Smooth muscle cell (in vitro differentiated cells): ENCODE data around the gene PAPOLA. TPM values are rescaled to one million over a fixed set of nuclear protein-coding genes. Genes with fewer than 3 reads are reported as not detected.
A peak's percentile ranks its signal among the peaks of the same experiment; 100 is the strongest.

Experiments
- DNase-seq: peaks from one replicate; lab custom pipeline; 2025; ENCODE audit not compliant: unreplicated experiment; lab: John Stamatoyannopoulos, UW
- H2AFZ ChIP-seq: fragments of 200-600 bp; sonication (generic); 2 replicates; pipeline ENCODE4 v1.6.0; 2016; ENCODE audit warnings: antibody characterized with exemption, low read depth, mild to moderate bottlenecking
- H3F3A ChIP-seq: fragments of 200-600 bp; sonication (generic); 2 replicates; pipeline ENCODE4 v1.6.0; 2017; ENCODE audit warnings: antibody characterized with exemption, low read depth
- H3K27ac ChIP-seq: fragments of 200-600 bp; sonication (generic); 2 replicates; pipeline ENCODE4 v1.5.1; 2016; ENCODE audit warnings: low read depth, mild to moderate bottlenecking
- H3K27me3 ChIP-seq: fragments of 200-600 bp; sonication (generic); 2 replicates; pipeline ENCODE4 v1.6.1; 2016; ENCODE audit warnings: low read depth, mild to moderate bottlenecking
- H3K36me3 ChIP-seq: fragments of 200-600 bp; sonication (generic); 2 replicates; pipeline ENCODE4 v1.5.1; 2016; ENCODE audit warnings: low read depth
- H3K4me1 ChIP-seq: fragments of 200-600 bp; sonication (generic); 2 replicates; pipeline ENCODE4 v1.5.1; 2016; ENCODE audit warnings: low read depth
- H3K4me2 ChIP-seq: fragments of 200-600 bp; sonication (generic); 2 replicates; pipeline ENCODE4 v1.6.0; 2016; ENCODE audit warnings: mild to moderate bottlenecking
- H3K4me3 ChIP-seq: fragments of 200-600 bp; sonication (generic); 2 replicates; pipeline ENCODE4 v1.5.1; 2016; ENCODE audit warnings: mild to moderate bottlenecking
- H3K79me2 ChIP-seq: fragments of 200-600 bp; sonication (generic); 2 replicates; pipeline ENCODE4 v1.6.0; 2016; ENCODE audit warnings: low read depth, mild to moderate bottlenecking
- H3K9ac ChIP-seq: fragments of 200-600 bp; sonication (generic); 2 replicates; pipeline ENCODE4 v1.6.0; 2016; ENCODE audit warnings: low read depth
- H3K9me3 ChIP-seq: fragments of 200-600 bp; sonication (generic); replicated peaks from 2 replicates; pipeline ENCODE4 v1.5.1; 2016; ENCODE audit warnings: low read depth
- H4K20me1 ChIP-seq: fragments of 200-600 bp; sonication (generic); 2 replicates; pipeline ENCODE4 v1.6.0; 2016; ENCODE audit warnings: low read depth
- WGBS: methylation state at CpG from one replicate; pipeline ENCODE4 v1.1.7; 2016; ENCODE audit warnings: low lambda C conversion rate; 5-methylcytosine and 5-hydroxymethylcytosine counted together
- polyA plus RNA-seq: library from polyadenylated mRNA; unstranded; fragments of >200 nt; fragmentation: Nextera tagmentation; extraction: Ambion mirVana; gene quantifications from 2 replicates; pipeline ENCODE4 v1.2.1, GENCODE V29; 2016
- total RNA-seq: library from RNA; depleted of rRNA; stranded (reverse); fragments of >200 nt; gene quantifications from 2 replicates; pipeline ENCODE4 v1.2.3, GENCODE V29; 2014
- TF ChIP-seq, protein P1 (sequence below): fragments of 200-600 bp; sonication (generic); IDR thresholded peaks from 2 replicates; pipeline ENCODE4 v1.5.1; 2017; ENCODE audit warnings: borderline replicate concordance, mild to moderate bottlenecking, antibody characterized with exemption; ENCODE audit not compliant: insufficient read depth, poor library complexity, severe bottlenecking

Gene PAPOLA
- total and polyA plus RNA-seq, 2 experiments from 2014 or later, result 109 to 137 TPM

DNA sequence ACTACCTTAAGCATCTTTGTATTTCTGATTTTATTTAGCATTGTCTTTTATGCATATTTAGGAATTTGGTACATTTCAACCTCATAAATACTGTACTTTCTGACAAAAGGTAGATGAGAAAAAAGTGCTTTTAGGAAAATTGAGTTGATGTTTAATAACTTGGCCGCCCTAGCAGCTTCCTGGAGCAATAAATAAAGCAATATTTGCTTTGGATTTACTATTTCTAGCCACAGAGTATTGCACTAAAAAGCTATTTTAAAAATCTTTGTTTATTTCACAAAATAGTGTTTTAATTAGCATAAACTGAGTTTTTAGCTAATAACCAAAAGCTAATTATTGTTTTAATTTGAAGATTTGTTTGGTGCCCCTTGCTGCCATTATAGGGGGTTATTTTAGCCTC is 9.5 kb downstream of the PAPOLA start:
- Histone ChIP-seq H3K4me3 (no peak overlapping the region), H4K20me1 (peaks cover 98% of the 10 kb centered on the region), H3K4me1 (peaks cover 30% of the 10 kb centered on the region), H3K79me2 (peaks cover 98% of the 10 kb centered on the region), H3K9me3 (no peaks in the 10 kb centered on the region), H3K9ac (no peak overlapping the region), H2AFZ (no peak overlapping the region), H3K4me2 (no peak overlapping the region), H3K36me3 (no peaks in the 10 kb centered on the region), H3F3A (peaks cover 6% of the 10 kb centered on the region), H3K27me3 (no peaks in the 10 kb centered on the region), H3K27ac (no peak overlapping the region)
- WGBS, result 97% methylated on average over 1 of the region's 1 CpG
- TF ChIP-seq, protein P1, sequence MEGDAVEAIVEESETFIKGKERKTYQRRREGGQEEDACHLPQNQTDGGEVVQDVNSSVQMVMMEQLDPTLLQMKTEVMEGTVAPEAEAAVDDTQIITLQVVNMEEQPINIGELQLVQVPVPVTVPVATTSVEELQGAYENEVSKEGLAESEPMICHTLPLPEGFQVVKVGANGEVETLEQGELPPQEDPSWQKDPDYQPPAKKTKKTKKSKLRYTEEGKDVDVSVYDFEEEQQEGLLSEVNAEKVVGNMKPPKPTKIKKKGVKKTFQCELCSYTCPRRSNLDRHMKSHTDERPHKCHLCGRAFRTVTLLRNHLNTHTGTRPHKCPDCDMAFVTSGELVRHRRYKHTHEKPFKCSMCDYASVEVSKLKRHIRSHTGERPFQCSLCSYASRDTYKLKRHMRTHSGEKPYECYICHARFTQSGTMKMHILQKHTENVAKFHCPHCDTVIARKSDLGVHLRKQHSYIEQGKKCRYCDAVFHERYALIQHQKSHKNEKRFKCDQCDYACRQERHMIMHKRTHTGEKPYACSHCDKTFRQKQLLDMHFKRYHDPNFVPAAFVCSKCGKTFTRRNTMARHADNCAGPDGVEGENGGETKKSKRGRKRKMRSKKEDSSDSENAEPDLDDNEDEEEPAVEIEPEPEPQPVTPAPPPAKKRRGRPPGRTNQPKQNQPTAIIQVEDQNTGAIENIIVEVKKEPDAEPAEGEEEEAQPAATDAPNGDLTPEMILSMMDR, result no peak
- DNase-seq, result no peak

DNA sequence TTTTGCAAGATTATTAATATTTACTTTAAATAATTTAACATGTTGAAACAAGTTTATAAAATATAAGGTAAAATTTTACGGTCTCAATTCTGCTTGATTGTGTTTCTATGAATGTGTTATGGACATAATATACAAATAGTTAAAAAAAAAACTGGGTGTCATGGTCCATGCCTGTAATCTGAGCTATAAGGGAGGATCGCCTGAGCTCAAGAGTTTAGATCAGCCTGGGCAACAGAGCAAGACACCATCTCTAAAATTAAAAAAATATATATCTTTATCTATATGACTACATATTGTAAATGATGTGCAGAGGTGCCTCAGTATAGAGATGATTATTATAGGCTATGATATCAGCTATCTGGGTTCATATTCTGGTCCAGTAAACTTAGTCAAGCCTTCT is 9.9 kb downstream of the PAPOLA start:
- H3K4me1 ChIP-seq, result peaks cover 30% of the 10 kb centered on the region
- TF ChIP-seq, protein P1, result no peak
- no peaks in the 10 kb centered on the region for H3K27me3 ChIP-seq
- H3K27ac ChIP-seq, result no peak overlapping the region
- peaks cover 98% of the 10 kb centered on the region for H4K20me1 ChIP-seq
- peaks cover 98% of the 10 kb centered on the region for H3K79me2 ChIP-seq
- no peaks in the 10 kb centered on the region for H3K36me3 ChIP-seq
- H2AFZ ChIP-seq, result no peak overlapping the region
- peaks cover 6% of the 10 kb centered on the region for H3F3A ChIP-seq
- no peak overlapping the region for H3K4me3 ChIP-seq
- H3K9me3 ChIP-seq, result no peaks in the 10 kb centered on the region
- 97% methylated on average over 2 of the region's 2 CpGs for WGBS
- DNase-seq, result no peak
- no peak overlapping the region for H3K4me2 ChIP-seq
- no peak overlapping the region for H3K9ac ChIP-seq

DNA sequence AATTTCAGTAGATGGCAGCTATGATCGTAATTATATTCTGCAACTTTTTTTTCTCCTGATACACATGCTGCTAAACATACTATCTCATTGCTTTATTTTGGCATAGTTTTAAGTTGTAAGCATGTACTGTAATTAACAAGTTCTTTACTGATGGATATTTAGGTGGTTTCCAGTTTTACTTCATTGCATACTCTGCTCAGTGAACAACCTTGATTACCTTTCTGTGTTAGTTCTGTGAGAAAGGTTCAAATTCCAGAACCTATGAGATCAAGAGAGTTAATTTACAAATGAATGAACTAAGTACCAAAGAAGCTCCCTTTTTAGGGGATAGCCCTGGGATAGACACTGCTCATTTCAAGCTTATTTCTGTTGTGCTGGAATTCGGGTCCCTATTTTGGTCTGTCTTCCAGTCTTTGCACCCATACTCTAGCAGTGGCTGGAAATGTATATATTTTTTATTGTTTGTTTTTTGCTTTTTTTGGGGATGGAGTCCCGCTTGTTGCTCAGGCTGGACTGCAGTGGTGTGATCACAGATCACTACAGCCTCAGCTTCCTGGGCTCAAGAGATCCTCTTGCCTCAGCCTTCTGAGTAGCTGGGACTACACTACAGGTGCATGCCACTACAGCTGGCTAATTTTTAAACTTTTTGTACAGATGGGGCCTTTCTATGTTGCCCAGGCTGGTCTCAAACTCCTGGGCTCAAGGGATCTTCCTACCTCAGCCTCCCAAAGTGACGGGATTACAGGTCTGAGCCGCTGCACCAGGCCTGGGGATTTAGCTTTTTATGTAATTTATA is 10.6 kb downstream of the PAPOLA start:
- H3K4me3 ChIP-seq, result no peak overlapping the region
- no peak overlapping the region for H3K9ac ChIP-seq
- H3K79me2 ChIP-seq, result peaks cover 100% of the 10 kb centered on the region
- no peak overlapping the region for H3K27ac ChIP-seq
- DNase-seq, result no peak
- H3K9me3 ChIP-seq, result no peaks in the 10 kb centered on the region
- WGBS, result 85% methylated on average over 5 of the region's 5 CpGs
- H3K27me3 ChIP-seq, result no peaks in the 10 kb centered on the region
- H3K36me3 ChIP-seq, result no peaks in the 10 kb centered on the region
- TF ChIP-seq, protein P1, result no peak
- no peak overlapping the region for H3K4me2 ChIP-seq
- H4K20me1 ChIP-seq, result peaks cover 100% of the 10 kb centered on the region
- no peak overlapping the region for H2AFZ ChIP-seq
- H3F3A ChIP-seq, result peaks cover 6% of the 10 kb centered on the region
- H3K4me1 ChIP-seq, result peaks cover 30% of the 10 kb centered on the region

DNA sequence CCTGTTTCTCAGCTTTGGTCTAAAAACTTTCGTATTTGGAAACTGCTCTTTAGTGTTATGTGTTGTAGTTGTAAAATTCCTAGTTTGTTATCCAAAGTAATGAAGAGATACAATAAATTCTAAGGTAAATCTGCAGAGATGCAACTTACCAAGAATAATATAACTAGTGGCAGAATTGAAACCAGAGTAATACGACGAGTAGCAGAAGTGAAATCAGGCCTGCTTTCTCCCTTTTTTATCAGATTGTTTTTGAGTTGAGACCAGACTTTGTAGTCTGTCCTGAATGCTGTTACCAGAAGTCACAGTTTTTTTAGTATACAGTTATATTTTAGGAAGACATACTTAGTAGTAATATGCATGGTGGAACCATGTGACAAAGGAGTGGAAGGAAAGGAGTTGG is 12.5 kb downstream of the PAPOLA start:
- Histone ChIP-seq H3K9ac (no peak overlapping the region), H2AFZ (no peak overlapping the region), H3K9me3 (no peaks in the 10 kb centered on the region), H3K79me2 (peaks cover 100% of the 10 kb centered on the region), H3K27me3 (no peaks in the 10 kb centered on the region), H3K4me2 (peak overlapping the region; percentile 53), H3K36me3 (no peaks in the 10 kb centered on the region), H3K4me3 (no peak overlapping the region), H3K4me1 (peaks cover 30% of the 10 kb centered on the region), H3F3A (peaks cover 6% of the 10 kb centered on the region), H3K27ac (peak overlapping the region; percentile 32), H4K20me1 (peaks cover 100% of the 10 kb centered on the region)
- DNase-seq, result no peak
- 59% methylated on average over 3 of the region's 3 CpGs for WGBS
- TF ChIP-seq, protein P1, result no peak
